Left forelimb (tissue), 1 donor: ENCODE results near the gene GCM1.
"Not testable (repeated sequence)": the region's sequence is repeated elsewhere in the genome, so short reads cannot be mapped to it uniquely, and the experiment has no call there.

ENCODE experiments used
- DNase-seq: peaks from one replicate; pipeline ENCODE4 v3.0.0-alpha.2; 2018; ENCODE audit warnings: low spot score

GCM1 gene, protein sequence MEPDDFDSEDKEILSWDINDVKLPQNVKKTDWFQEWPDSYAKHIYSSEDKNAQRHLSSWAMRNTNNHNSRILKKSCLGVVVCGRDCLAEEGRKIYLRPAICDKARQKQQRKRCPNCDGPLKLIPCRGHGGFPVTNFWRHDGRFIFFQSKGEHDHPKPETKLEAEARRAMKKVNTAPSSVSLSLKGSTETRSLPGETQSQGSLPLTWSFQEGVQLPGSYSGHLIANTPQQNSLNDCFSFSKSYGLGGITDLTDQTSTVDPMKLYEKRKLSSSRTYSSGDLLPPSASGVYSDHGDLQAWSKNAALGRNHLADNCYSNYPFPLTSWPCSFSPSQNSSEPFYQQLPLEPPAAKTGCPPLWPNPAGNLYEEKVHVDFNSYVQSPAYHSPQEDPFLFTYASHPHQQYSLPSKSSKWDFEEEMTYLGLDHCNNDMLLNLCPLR

DNA sequence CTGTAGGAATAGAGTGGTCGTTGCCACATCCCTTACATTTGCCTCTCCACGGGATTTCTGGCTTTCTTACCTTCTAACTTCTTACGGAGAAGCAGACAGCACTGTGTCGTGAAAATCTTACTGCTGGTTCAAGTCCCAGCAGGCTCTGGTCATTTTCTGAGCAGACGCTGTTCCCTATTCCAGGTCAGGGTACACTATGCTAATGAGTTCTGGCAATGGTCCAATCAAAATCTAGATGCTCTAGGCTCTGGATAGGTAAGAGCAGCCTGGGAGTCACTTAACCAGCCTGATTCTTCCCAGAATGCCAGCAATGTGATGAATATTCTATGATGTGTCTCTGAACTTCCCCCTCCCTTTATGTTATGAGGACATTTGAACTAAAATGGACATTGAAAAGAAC, at the start of gene GCM1:
TSS of gene GCM1 (minus strand) at position 158 of the 400 bp plus-strand sequence. CDS start 3,209 bp downstream, outside the sequence.
- DNase-seq, result no peak

DNA sequence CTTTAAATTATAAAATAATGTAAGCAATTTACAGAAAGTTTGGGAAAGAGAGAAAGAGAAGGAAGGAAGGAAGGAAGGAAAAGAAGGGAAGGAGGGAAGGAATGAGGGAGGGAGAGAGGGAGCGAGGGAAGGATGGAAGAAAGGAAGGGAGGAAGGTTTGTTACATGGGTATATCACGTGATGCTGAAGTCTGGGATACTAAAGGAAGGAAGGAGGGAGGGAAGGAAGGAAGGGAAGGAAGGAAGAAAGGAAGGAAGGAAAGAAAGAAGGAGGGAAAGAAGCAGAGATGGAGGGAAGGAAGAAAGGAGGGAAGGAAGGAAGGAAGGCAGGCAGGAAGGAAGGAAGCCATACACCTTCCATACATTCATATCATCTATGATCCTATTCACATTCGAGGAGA, 48.9 kb upstream of the GCM1 start:
- no peak for DNase-seq

DNA sequence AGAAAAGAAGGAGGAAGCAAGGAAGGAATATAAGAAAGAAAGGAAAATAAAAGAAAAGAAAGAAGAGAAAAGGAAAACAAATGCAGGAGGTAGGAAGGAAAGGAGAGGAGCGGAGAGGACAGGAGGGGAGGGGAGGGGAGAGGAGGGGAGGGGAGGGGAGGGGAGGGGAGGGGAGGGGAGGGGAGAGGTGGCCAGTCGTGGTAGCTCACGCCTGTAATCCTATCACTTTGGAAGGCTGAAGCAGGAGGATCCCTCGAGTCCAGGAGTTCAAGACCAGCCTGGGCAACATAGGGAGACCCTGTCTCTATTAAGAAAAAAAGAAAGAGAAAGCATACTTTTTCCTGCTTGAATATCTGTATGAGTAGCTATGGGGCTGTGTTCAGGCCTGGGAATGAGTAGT, 46.4 kb upstream of the GCM1 start:
- no peak for DNase-seq

DNA sequence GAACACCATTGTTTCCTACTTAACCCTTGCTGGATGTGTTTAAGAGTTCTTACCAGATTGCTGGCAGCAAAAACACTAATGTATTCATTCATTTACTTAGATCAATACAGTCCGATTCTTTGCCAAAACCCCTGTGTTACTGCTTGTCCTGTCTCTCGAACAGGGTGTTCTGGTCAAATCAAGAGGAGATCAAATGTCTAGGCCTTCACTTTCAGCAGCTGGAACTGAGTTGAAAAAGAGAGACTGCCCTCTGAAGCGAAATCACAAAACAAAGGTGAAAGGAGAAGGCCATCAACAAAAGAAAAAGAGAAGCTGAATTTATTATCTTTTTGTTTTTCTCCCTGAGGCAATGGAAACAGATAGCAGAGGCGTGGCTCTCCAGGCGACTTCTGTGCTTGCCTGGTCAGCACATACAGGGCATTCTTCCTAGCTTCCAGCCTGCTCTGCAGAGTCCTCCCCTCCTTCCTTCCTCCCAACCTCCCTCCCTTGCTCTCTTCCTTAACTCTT, 44.1 kb upstream of the GCM1 start:
- DNase-seq, result no peak

DNA sequence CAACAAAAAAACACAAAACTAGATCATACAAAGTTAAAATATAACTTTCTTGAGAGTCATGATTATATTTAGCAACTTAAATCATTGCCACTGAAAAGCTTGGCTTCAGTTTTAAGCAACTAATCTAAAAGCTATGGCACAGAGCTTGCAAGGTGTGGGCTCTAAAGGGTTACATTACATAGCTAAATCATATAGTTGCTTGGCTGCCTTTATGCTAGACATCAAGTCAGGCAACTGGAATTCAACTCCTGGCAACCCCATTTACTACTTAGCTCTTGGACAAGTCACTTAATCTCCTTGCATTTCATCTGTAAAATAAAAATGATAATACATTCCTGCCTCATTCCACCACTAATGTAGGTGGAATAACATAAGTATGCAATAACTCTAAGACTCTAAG, 40.9 kb upstream of the GCM1 start:
- no peak for DNase-seq

DNA sequence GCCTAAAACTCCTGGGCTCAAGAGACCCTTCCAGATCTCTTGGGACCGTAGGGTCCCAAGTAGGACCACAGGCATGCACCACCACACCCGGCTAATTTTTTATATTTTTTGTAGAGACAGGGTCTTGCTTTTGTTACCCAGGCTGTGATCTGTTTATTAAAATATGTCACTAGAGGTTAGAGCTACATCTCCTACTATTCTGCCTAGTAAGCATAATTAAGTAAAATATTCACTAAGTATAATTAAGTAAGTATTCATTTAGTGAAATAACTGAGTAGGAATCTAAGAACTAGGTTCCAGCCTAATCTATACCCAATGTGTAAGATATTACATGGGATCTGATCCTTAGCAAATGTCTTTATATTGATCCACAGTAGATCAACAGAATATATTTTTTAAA, 40.2 kb upstream of the GCM1 start:
- DNase-seq, result no peak

DNA sequence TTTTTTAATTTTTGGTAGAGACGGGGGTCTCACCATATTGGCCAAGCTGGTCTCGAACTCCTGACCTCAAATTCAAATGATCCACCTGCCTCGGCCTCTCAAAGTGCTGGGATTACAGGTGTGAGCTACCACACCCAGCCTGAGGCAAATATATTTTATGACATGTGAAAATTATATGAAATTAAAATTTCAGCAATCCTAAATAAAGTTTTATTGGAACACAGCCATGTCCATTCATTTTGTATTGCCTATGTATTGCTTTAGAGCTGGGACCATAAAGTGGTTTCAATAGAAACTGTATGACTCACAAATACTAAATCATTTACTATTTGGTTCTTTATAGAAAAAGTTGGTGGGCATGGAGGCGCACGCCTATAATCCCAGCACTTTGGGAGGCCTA, 32.0 kb upstream of the GCM1 start:
- no peak for DNase-seq

DNA sequence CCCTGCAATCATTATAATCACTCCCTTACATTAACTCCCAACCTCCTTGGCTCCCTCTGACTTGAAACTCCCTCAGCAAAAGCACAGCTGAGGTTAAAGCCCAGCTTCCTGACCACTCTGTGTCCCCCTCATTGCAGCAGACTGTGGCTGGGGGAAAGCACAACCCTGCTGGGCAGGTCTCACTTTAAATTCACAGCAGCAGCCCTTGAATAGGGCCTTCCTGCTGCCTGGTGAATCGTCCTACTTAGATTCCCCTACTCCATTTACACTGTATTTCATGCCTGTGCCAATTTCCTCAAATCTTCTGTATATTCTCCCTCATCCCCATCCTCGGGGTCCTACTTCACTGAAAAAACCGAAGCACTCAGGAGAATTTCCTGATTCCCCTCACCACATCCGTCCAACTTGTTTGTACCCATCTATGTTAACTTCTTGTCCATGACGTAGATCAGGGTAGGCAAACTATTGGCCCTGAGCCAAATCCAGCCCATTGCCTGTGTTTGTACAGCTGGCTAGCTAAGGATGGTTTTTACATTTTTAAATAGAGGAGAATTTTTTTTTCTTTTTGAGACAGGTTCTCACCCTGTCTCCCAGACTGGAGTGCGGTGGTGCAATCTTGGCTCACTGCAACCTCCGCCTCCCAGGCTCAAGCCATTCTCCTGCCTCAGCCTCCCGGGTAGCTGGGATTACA, 31.5 kb upstream of the GCM1 start:
- no peak for DNase-seq

DNA sequence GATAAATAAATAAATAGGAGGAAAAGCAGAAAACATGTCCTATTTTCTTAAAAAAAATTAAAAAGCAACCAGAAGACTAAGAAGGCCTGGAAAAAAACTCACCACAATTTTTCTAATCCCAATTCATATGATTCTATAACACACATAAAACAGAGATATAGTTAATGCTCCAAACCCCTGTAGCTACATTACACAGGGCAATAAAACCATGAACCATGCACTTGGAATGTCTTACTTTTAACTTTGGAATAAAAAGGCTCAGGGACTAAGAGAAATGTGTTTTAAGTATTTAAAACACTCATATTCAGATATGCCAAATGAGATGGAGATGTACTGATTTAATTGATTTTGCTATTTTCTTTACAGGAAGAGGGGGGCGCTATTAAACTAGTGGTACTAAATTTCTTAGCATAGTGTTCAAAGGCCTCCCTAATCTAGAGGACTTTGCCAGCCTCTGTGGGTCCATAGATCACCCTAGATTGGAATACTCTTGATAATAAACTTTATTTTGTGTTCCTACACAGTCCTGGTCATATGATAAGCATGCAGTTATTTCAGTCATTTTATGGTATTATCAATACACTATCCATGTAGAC, 30.3 kb upstream of the GCM1 start:
- DNase-seq, result no peak

DNA sequence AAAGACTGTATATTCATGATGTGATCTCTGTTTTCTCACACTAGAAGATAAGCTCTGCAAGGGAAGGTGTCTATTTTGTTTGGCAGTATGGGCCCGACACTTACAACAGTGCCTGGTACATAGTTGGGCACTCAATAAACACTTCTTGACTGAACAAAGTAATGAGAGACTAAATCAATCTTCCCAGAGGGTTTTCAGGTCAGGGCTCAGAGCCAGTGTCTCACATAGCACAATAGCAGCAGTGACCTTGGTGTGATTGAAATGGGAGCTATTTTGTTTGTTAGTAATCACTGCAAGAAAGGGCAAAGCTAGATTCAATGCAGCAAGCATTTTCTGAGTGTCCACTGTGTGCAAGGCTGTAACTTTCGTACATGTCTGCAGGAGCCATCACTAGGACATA, 26.4 kb upstream of the GCM1 start:
- no peak for DNase-seq

DNA sequence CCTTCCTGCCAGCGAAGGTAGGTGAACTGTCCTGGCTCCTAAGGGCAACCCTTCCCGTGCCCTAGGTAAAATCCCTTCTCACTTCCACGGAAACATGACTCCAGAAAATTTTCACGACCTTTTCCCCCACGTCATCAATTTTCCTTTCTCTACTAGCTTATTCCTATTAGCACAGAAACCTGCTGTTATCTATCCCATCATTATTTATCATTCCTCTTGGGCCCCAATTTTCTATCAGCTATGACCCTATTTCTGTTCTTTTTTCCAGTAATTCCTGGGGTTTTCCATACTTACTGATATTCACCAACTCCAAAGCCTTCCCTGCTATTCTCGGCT, 23.8 kb upstream of the GCM1 start:
- no peak for DNase-seq

DNA sequence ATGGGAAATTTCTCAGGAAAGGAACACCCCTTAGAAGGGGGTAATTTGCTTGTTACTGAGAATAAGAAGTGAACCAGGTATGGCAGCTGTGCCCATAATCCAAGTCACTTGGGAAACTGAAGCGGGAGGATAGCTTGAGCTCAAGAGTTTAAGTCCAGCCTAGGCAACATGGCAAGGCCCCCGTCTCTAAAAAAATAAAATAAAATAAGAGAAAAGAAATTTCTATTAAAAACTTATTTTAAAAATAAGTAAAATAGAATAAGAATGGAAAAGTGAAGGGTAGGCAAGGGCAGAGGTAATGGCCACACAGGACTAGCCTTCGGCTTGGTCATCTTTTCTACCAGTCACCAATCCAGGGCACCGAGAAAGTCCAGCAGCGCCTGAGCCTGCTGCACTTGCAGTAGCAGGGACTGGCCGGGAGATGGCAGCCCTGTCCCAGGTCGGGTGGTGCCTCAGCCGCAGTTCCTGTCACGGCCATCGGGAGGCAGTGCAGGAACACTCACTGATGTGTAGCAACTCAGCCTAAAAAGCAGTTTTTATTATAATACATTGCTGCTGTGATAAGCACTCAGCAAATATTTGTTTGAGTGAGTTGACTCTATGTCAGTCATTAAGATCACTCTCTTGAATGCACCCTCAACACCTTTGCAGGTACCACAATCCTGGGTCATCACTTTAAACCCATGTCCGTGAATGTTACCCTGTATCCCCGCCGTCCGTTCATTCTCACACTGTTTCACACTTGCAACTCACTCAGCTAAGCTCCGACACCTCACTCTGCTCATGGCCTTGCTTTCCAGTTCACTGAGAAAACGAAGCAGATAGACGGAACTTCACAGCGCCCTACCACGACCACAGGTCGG, 23.2 kb upstream of the GCM1 start:
- peak; percentile 93 for DNase-seq

DNA sequence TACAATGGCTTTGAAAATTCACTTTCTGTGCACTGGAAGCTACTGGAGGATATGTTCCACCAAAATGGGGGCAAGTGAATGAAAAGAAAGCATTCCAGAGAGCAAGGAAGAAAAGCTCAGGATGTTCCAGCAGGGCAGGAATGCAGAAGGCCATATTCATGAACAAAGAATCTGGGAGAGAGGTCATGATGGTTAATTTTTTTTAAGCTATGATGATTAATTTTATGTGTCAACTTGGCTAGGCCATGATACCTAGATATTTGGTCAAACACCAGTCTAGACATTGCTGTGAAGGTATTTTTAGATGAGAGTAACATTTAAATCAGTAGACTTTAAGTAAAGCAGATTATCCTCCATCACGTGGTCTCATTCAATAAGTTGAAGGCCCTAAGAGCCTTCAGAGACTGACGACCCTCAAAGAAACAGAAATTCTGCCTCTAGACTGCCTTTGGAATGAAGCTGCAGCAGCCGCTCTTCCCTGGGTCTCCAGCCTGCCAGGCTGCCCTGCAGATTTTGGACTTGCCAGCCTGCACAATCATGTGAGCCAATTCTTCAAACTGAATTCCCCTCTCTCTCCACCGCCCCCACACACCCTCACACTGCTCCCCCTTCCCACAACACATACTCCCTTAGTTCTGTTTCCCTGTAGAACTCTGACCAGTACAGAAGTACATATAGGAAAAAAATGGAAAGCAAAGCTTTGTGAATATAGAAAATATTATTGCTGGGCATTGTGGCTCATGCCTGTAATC, 20.1 kb upstream of the GCM1 start:
- no peak for DNase-seq

DNA sequence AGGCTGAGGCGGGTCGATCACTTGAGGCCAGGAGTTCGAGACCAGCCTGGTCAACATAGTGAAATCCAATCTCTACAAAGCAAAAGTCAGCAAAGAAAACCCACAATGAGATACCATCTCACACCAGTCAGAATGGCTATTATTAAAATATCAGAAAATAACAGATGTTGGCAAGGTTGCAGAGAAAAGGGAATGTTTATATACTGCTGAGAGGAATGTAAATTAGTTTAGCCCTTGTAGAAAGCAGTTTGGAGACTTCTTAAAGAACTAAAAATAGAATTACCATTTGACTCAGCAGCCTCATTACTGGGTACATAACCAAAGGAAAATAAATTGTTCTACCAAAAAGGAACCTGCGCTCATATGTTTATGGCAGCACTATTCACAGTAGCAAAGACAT, 16.7 kb upstream of the GCM1 start:
- no peak for DNase-seq

DNA sequence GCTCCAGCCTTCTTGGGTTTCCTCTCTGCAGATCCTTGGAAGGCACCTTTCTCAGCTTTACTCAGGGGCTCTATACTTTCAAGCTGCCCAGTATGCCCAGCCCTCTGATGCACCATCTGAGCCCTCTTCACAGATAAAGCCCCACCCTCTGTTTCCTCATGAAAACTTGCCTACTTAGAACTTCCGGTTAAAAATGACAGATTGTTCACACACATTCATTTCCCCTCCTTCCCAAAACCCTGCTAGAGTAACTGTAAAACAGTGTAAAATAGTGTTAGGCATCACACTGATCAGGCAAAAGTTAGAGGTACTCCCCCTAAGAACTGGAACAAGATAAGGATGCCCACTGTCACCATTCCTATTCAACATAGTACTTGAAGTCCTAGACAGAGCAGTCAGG, 14.0 kb upstream of the GCM1 start:
- DNase-seq, result no peak

DNA sequence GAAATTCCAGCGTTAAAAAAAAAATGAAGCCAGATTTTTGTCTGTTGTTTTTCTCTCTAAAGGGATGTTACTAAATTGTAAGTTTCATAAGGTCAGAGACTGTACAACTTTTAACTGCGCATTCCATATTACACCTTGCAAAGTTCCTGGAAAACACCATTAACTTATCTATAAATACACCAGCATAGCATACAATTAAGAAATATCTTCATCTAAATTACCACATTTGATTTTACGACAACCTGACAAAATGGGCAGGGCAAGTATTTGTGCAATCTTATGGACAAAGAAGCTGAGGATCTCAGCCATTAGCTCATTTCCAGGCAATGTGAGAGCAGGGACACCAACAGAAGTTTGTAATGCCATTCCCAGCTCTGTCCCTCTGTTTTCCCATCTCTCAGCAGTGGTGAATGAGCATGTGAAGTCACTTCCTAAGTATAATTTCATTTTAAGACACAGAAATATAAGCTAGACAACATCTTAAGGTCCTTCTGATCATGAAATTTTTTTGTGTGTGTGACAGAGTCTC, 12.9 kb upstream of the GCM1 start:
- no peak for DNase-seq

DNA sequence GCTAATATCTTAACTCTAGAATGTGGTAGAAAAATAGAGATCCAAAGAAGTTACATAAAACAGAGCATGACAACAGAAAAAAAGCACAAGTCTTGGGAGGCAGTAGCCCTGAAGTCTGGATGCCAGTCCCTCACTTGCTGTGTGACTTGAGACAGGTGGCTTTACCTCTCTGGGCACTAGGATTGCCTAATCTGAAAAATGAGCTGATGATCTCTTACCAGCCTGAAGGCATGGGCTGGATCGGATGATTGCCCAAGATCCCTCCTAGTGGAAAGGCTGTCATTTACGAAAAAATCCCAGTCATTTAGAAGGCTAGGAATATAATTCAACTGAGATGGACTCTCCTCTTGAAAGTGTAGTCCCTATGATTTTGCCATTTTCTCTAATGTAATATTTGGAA, 10.9 kb upstream of the GCM1 start:
- no peak for DNase-seq

DNA sequence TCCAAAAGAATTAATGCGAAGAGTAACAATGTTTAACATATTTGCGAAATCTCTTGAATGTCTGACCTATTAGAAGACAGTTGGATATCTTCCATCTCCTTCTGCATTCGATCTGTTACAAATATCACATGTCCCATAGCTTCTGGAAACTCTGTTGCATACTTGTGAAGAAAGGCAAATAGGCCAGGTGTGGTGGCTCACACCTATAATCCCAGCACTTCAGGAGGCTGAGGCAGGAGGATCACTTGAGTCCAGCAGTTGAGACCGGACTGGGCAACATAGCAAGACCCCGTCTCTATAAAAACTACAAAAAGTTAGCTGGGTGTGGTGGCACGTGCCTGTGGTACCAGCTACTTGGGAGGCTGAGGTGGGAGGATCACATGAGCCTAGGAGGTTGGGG, 9.4 kb upstream of the GCM1 start:
- DNase-seq, result not testable (repeated sequence)

DNA sequence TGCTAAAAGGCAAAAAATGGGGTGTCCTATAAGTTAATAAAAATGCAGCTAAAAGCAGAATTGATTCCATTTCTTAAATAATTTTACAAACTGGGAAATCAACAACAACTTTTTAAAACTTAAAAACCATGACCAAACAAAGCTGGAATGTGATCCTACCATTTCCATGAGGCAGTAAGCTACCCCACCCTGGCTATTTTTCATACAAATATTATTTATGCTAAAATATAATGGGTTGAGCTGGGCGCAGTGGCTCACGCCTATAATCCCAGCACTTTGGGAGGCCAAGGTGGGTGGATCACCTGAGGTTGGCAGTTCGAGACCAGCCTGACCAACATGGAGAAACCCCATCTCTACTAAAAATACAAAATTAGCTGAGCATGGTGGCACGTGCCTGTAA, 6.6 kb upstream of the GCM1 start:
- not testable (repeated sequence) for DNase-seq

DNA sequence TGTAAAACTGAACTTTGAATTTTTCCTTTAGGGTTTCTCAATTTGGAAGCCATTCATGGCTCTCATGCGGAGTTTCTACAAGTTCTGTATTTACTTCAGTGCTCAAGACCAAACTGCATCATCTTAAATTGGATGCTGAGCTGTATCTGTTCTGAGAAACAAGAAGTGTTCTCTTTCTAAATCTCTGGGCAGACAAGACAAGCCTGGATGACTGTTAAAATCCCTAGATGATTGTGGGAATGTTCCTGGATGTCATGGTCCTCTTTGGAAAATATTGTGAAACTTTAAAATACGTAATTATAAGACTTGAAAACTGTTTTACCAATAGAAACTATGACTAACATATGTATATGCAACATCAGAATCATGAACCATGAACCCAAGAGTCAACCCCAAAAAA, 6.2 kb upstream of the GCM1 start:
- no peak for DNase-seq

DNA sequence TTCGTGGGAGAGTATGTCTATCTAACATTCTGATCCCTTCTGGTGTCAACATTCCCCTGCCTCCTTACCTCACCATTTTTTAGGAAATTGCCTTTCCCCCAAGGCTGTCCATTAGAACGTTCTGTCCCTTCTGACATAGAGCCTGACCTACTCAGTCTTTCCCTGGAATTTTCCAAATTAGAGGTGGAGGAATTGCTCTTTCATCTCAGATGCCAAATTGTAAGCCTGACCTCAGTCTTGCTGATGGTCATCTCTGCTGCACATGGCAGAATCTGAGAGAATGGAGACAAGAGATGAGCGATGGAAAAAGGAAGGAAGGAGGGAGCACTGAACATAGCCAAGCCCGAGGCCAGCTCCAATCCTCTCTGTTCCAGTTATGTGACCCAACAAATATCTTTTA, 5.4 kb upstream of the GCM1 start:
- DNase-seq, result no peak
